Activated CD4-positive, alpha-beta T cell treated with anti-CD3 and anti-CD28 coated beads for 1 hour (primary cell): ENCODE data around the gene ZNF292.
"Not testable (repeated sequence)": the region's sequence is repeated elsewhere in the genome, so short reads cannot be mapped to it uniquely, and the experiment has no call there.

ENCODE experiments used
- DNase-seq: peaks from one replicate; pipeline ENCODE4 v3.0.0-alpha.2; 2020

Gene ZNF292

DNA sequence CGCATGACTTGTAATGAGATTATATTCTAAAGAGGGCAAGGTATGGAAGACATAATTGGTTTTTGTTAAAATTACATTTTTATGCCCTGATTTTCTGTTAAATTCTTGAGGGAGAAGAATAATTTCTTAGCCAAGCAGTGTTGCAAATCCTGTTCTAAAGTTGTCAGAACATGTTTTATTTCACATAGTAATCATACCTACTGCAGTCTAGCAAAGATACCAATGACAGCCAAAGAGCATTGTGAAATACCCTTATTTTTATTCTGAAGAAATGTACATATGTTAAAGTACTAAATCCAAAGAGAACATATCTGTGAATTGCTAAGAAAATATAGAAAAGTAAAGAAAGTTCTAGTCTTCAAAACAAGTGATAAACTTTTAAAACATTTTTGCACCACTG is 127.4 kb downstream of the ZNF292 start:
- no peak for DNase-seq

DNA sequence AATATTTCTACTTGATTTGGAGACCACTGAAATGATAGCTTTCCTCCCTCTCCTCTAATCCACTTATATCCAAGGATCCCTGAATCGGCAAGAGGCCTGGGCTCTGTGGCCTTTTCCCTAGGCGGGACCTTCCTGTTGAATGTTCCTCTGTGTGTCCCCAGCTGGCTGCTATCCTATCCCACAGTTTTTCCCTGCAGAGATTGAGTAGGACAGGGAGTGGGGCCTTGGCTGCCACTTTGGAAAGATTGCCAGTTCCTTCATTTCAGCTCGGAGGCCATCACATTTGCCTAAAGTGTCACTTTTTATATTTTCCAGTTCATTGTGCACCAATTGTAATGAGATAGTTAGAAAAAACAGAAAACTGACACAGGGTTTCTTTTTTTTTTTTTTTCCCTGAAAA is 128.1 kb downstream of the ZNF292 start:
- no peak for DNase-seq

DNA sequence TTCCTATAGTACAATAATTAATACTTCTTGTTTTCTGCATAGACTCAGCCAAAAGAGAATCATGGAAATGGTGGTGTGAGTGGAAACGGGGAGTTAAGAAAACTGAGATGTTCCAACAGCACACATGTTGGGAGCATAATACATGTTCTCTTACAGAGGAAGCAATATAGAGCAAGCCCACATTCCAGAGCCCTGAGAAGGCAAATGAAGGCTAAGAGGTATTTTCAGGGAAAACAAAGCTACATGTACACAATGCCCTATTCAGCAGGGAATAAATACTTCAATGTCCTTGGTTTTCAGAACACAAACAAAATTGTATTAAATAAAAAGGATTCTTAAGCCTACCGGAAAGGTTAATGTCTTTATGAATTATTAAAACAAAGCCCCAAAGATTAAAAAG is 131.9 kb downstream of the ZNF292 start:
- no peak for DNase-seq

DNA sequence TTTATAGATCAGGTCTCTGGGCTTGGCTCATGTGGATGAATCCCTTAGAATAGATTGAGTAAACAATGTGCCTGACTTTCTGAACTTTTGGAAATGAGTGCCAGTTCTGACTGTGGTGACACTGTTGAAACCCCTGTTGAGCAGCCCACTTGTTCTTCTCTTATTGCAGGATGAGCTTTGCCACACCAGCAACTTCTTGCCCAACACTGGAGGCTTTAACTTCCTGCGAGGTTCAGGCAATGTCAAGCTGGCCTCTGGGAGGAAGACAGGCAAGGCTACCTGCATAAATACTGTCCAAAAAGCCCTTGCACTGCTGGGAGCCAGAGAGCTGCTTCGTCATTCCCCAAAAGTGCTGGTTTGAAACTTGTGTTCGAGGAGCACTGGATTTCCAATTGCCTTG is 134.2 kb downstream of the ZNF292 start:
- DNase-seq: no peak

DNA sequence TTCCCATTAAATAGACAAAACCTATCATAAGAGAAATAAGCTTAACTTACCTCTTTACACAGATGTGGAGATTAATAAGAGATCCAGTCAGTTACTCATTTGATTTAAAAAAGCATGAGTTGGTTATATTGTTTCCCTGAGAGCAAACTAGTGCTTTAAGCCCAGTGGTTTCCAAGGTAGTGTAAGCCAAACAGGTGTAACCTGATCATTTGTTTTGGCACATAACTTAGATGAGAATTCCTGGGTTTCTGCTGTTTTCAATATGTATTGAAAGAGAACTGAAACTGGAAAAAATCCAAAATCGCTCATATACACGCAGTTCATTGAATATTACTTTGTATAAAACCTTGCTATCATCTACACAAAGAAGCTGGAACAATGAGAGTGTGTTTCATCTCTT is 136.5 kb downstream of the ZNF292 start:
- DNase-seq: no peak

DNA sequence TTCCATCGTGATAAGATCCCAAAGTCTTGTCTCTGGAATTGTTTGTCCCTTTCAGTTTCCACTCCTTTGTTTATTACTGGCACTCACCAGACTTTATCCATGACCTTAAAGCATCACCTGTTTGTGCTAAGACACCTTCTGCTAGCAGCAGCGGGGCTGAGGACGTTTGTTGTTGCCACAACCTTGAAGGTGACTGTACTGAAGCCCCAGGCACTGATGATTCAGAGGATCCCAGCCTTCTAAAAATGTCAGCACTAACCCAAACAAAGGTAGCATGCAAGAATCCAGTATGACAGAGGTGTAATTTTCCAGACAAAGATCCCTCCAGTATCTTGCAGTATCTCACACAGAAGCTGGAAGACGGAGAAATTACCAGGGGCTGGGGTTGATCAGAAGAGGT is 138.2 kb downstream of the ZNF292 start:
- no peak for DNase-seq

DNA sequence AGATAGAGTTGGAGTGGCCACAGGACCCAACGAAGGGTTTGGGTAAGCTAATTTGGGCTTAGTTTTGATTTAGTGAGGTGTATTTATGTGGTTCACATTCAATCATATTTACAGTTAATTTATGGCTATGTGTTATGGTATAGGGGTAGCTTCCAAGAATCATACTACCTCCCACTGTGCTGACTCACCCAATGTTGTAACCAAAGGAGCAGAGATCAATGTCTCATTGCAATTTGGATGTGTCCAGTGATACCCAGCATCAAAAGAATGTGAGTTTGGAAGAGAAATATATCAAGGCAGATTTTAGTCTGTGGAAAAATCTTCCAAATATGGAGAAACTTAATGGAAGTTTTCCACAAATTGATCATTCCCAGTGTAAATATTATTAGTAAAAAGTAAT is 141.8 kb downstream of the ZNF292 start:
- DNase-seq: no peak

DNA sequence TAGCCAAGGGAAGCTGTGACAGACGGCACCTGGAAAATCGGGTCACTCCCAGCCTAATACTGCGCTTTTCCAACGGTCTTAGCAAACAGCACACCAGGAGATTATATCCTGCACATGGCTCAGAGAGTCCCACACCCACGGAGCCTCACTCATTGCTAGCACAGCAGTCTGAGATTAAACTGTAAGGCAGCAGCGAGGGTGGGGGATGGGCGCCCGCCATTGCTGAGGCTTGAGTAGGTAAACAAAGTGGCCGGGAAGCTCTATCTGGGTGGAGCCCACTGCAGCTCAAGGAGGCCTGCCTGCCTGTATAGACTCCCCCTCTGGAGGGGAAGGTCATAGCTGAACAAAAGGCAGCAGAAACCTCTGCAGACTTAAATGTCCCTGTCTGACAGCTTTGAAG is 145.9 kb downstream of the ZNF292 start:
- not testable (repeated sequence) for DNase-seq

DNA sequence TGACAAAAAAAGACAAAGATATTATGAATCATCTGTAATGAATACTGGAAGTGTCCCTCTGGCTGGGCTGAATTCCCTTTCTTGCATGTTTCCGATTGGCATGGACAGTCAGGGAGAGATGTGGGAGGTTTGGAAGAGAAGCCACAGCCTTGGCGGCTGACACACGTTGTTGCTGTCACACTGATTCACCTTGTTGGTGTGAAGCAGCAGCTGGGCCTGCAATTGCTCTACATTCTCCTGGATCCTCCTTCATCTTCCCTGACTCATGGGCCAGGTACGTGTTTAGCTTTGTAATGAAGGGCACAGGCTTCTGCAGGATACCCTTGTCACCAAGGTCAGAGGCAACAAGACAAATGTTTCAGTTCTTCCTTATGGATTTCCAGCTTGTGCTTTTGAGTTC is 153.6 kb downstream of the ZNF292 start:
- DNase-seq: no peak

DNA sequence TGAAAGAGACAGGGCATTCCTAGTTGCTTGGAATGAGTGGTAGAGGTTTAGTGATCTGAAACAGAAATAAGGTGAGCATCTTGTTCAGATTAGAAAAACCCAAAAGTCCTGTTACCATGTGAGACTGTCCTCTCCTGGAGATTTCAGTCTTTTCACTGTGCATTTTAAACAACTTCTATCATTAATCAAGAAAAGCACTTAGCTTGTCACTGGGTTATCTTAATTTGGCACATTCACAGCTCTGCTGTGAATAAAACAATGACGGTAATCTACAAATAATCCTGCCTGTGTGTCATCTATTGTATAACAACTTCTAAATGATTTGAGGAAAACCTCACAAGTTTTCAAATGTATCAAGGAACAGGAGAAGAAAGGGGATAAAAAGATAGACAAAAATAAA is 157.5 kb downstream of the ZNF292 start:
- DNase-seq: no peak
